VCaP (cell line): ENCODE results near the gene JPH3.

Experiments used
- H3K27ac ChIP-seq: fragments of 450-650 bp; 2 replicates; pipeline ENCODE4 v1.5.1; 2017
- TF ChIP-seq, protein P1 (sequence below): fragments of 450-650 bp; conservative IDR thresholded peaks from 2 replicates; pipeline ENCODE4 v1.5.1; 2017; ENCODE audit warnings: mild to moderate bottlenecking, moderate library complexity

The JPH3 gene

GRCh38 chr16:87613961-87614360 lies 11.7 kb downstream of the JPH3 start:
- TF ChIP-seq, protein P1, sequence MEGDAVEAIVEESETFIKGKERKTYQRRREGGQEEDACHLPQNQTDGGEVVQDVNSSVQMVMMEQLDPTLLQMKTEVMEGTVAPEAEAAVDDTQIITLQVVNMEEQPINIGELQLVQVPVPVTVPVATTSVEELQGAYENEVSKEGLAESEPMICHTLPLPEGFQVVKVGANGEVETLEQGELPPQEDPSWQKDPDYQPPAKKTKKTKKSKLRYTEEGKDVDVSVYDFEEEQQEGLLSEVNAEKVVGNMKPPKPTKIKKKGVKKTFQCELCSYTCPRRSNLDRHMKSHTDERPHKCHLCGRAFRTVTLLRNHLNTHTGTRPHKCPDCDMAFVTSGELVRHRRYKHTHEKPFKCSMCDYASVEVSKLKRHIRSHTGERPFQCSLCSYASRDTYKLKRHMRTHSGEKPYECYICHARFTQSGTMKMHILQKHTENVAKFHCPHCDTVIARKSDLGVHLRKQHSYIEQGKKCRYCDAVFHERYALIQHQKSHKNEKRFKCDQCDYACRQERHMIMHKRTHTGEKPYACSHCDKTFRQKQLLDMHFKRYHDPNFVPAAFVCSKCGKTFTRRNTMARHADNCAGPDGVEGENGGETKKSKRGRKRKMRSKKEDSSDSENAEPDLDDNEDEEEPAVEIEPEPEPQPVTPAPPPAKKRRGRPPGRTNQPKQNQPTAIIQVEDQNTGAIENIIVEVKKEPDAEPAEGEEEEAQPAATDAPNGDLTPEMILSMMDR = no peak
- no peak overlapping the region for H3K27ac ChIP-seq

DNA sequence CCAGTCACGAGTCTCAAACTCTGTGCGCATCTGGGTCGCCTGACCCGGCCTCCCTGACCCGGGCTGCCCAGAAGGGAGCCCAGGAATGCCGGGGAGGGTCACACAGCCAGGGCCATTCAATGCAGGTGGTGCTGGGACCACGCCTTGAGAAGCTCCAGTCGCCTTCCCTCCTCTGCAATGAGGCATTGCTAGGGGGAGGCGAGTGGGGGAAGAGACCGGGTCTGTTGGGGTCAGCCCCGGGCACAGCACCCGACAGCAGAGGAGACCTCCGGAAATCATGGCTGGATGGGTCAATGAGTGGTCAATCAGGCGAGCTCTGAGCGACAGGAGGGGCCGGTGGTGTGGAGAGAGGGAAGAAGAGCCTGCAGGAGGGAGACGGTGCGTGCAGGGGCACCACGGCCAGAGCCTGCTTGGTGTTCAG lies 13.3 kb downstream of the JPH3 start:
- H3K27ac ChIP-seq = no peak overlapping the region
- TF ChIP-seq, protein P1 = no peak

GRCh38 chr16:87616556-87616955 lies 14.2 kb downstream of the JPH3 start:
- TF ChIP-seq, protein P1 = no peak
- no peak overlapping the region for H3K27ac ChIP-seq

- TF ChIP-seq, protein P1 = no peak
Measured at GRCh38 chr16:87618216-87618615, 15.9 kb downstream of the JPH3 start.

DNA sequence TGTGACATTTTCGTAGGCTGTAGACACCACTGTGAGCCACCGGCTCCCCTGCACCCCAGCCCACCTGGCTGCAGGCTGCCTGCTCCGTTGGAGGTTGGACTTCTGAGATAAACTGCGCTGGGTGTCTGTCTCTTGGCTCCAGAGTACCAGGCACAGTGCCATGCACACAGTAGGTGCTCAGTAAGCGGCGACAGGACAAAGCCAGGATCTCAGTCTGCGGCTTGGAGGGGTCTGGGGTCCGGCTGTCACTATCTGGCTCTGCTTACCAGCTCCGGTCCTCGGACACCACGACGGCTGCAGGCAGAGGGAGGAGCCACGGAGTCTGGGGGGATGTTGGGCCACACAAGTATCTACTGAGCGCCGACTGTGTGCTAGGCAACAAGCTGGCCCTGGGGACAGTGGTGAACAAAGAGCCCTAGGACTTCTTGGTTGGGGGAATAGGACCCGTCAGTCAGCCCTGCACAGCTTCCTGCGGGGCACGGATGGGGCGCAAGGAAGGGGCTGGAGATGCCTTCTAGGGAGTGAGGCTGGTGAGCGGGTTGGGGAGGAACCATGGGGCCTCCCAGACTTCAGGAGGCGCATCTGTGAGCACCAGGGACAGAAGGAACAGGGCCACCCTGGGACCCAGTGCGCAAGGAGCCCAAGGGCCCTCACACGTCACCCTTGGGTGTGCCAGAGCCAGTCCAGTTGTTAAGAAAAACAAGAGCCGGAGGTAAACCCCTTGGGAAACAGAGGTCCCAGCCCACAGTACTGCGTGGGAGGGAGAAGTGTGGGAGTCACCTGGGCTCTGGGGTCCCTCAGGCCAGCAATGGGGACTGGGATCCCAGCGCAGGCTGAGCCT lies 17.3 kb downstream of the JPH3 start:
- TF ChIP-seq, protein P1 = no peak
- no peak overlapping the region for H3K27ac ChIP-seq

More at GRCh38 chr16:87618216-87618615, 15.9 kb downstream of the JPH3 start:
- no peak overlapping the region for H3K27ac ChIP-seq

DNA sequence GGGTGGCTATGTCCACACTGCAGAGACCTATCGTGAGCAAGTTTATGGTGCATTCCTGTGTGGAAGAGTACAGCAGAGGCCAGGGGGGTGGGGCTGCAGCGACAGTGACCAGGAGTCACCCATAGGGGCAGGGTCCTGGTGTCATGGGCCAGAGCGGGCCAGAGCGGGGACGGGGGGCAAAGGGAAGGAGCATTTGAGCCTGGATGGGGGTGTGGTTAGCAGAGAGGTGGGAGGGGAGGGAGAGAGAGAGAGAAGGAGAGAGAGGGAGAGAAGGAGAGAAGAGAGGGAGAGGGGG lies 17.8 kb downstream of the JPH3 start:
- TF ChIP-seq, protein P1 = no peak
- H3K27ac ChIP-seq = no peak overlapping the region

DNA sequence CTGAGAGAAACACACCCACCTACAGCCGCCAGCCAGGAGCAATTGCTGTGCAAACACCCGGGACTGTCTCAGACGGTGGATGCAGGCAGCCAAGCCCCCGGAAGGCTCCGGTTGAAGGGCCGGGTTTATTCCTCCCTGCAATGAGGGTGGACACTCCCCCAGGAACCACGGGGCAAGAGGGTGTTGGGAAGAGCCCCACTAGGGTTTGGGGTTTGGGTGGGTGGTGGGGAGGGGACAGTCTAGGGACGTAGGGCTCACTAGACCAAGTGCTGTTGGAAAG lies 19.2 kb downstream of the JPH3 start:
- no peak overlapping the region for H3K27ac ChIP-seq
- TF ChIP-seq, protein P1 = no peak
